ENCODE results near the gene COQ4. TPM values are rescaled to one million over a fixed set of nuclear protein-coding genes. Genes with fewer than 3 reads are reported as not detected.
A peak's percentile ranks its signal among the peaks of the same experiment; 100 is the strongest.
"Not testable (repeated sequence)": the region's sequence is repeated elsewhere in the genome, so short reads cannot be mapped to it uniquely, and the experiment has no call there.

Gene COQ4
- total and polyA plus RNA-seq, 3 donors from 2014 or later: 50.9 to 65.0 (median 54.9) TPM

DNA sequence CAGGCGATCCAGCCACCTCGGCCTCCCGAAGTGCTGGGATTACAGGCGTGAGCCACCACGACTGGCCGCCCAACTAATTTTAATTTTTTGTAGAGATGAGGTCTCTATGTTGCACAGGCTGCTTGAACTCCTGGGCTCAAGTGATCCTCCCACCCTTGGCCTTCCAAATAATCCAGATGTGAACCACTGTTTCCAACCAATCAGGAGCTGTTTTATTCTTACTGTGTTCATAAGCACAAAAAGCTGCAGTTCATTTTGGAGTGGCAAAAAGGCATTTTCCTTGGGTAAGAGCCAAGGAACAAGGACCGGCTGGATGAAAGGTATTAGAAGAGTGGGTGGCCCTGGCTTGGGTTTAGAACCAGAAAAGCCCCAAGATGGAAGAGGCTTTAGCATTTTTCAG lies 12.5 kb downstream of the COQ4 start:
- no peak for DNase-seq
- Histone ChIP-seq H3K36me3 (ENCODE audit: low read depth, missing control alignments) (no peaks in the 10 kb centered on the region), H3K4me1 (no peaks in the 10 kb centered on the region), H3K4me3 (no peak overlapping the region), H3K27me3 (no peaks in the 10 kb centered on the region), H3K27ac (no peak overlapping the region), H3K9me3 (no peaks in the 10 kb centered on the region)
- TF ChIP-seq CTCF (IDR thresholded peaks at IDR 0.05): no peak
- TF ChIP-seq POLR2A (IDR thresholded peaks at IDR 0.05): no peak
- WGBS, 2 donors: 64 to 77% methylated on average over 7 of the region's 7 CpGs
- intact Hi-C loops (cut with DNase I; ENCODE audit: low total_unique reads): no loop called here

- WGBS, 2 donors: 87 to 100% methylated on average over 1 to 2 of the region's 2 CpGs
- intact Hi-C loops (cut with DNase I; ENCODE audit: low total_unique reads): no loop called here
- H3K9me3 ChIP-seq: no peaks in the 10 kb centered on the region
- TF ChIP-seq POLR2A (IDR thresholded peaks at IDR 0.05) (no peak), CTCF (IDR thresholded peaks at IDR 0.05) (no peak)
- no peak overlapping the region for H3K27ac ChIP-seq
- H3K36me3 ChIP-seq (ENCODE audit: low read depth, missing control alignments): no peaks in the 10 kb centered on the region
- H3K27me3 ChIP-seq: no peaks in the 10 kb centered on the region
- peaks cover under 1% of the 10 kb centered on the region for H3K4me1 ChIP-seq
- no peak overlapping the region for H3K4me3 ChIP-seq
- DNase-seq: no peak
Observed at GRCh38 chr9:128335914-128336313, 13.3 kb downstream of the COQ4 start.

DNA sequence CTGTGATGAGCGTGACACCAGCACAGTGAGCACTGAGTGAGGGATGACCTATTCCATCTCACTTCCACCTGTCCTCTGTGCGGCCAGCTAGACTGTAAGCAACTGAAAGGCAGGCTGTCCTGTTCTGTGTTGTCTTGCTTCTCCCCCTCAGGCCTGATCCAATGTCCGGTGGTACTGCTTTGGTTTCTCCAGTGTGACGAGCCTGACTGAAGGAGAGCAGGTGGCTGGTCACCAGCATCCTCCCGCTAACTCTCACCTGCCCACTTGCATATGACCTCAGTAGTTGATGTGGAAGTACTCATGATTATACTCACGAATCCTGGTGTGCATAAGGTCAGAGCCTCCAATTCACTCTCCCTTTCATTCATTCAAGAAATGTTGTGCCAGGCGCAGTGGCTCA lies 15.3 kb downstream of the COQ4 start:
- Histone ChIP-seq H3K27me3 (no peaks in the 10 kb centered on the region), H3K36me3 (ENCODE audit: low read depth, missing control alignments) (no peaks in the 10 kb centered on the region), H3K9me3 (no peaks in the 10 kb centered on the region), H3K4me3 (no peak overlapping the region), H3K27ac (no peak overlapping the region), H3K4me1 (peaks cover 6% of the 10 kb centered on the region)
- WGBS, 2 donors: 91 to 95% methylated on average over 7 of the region's 7 CpGs
- TF ChIP-seq CTCF (IDR thresholded peaks at IDR 0.05) (no peak), POLR2A (IDR thresholded peaks at IDR 0.05) (no peak)
- intact Hi-C loops (cut with DNase I; ENCODE audit: low total_unique reads): no loop called here
- no peak for DNase-seq

GRCh38 chr9:128338852-128339614 lies 16.4 kb downstream of the COQ4 start:
- H3K27ac ChIP-seq; DNase-seq; H3K4me3 ChIP-seq; H3K27me3 ChIP-seq; H3K36me3 ChIP-seq (ENCODE audit: low read depth, missing control alignments); intact Hi-C loops (cut with DNase I; ENCODE audit: low total_unique reads); H3K4me1 ChIP-seq; H3K9me3 ChIP-seq: not testable (repeated sequence)
- WGBS, 2 donors: 89 to 90% methylated on average over 15 of the region's 15 CpGs

- DNase-seq: peak; percentile 74
- Histone ChIP-seq H3K4me3 (peak within 1 kb of the TSS; percentile 67 to 75), H3K27me3 (no peaks in the 10 kb centered on the region), H3K9me3 (no peaks in the 10 kb centered on the region), H3K36me3 (ENCODE audit: low read depth, missing control alignments) (no peaks in the 10 kb centered on the region), H3K27ac (peak within 1 kb of the TSS; percentile 44 to 57), H3K4me1 (peaks cover 6% of the 10 kb centered on the region)
- 8 to 17% methylated on average over 23 to 49 of the region's 75 CpGs for WGBS, 2 donors
- TF ChIP-seq POLR2A (IDR thresholded peaks at IDR 0.05) (no peak), CTCF (IDR thresholded peaks at IDR 0.05) (peak in 1 of 3 experiments; percentile 17)
- intact Hi-C loops (cut with DNase I; ENCODE audit: low total_unique reads): no loop called here
Observed at GRCh38 chr9:128339761-128340690, 17.4 kb downstream of the COQ4 start, which contains the start of gene SLC27A4. SLC27A4 (plus strand) TSS chr9:128340527; CDS start chr9:128343133, 2,606 bp downstream.
